ENCODE data around the gene RPS6KA4.
A peak's percentile ranks its signal among the peaks of the same experiment; 100 is the strongest.

Gene RPS6KA4

GRCh38 chr11:64371201-64371600, 12.2 kb downstream of the RPS6KA4 start:
- TF ChIP-seq CTCF (IDR thresholded peaks at IDR 0.05) (no peak), ZFX (IDR thresholded peaks at IDR 0.05; ENCODE audit: borderline replicate concordance) (no peak)
- H3K27ac ChIP-seq, result no peak overlapping the region

GRCh38 chr11:64372021-64372420, 13.1 kb downstream of the RPS6KA4 start:
- TF ChIP-seq ZFX (IDR thresholded peaks at IDR 0.05; ENCODE audit: borderline replicate concordance), result no peak
- H3K27ac ChIP-seq, result peak overlapping the region; percentile 89

GRCh38 chr11:64372802-64373597, 14.0 kb downstream of the RPS6KA4 start:
- H3K27ac ChIP-seq, result peak overlapping the region; percentile 89
- TF ChIP-seq CTCF (IDR thresholded peaks at IDR 0.05) (no peak), ZFX (IDR thresholded peaks at IDR 0.05; ENCODE audit: borderline replicate concordance) (no peak)

- peak overlapping the region; percentile 89 for H3K27ac ChIP-seq
These were observed 14.6 kb downstream of the RPS6KA4 start for GRCh38 chr11:64373598-64373974.

GRCh38 chr11:64376071-64376470, 17.1 kb downstream of the RPS6KA4 start:
- no peak overlapping the region for H3K27ac ChIP-seq
- TF ChIP-seq CTCF (IDR thresholded peaks at IDR 0.05), result no peak
- no peak for TF ChIP-seq ZFX (IDR thresholded peaks at IDR 0.05; ENCODE audit: borderline replicate concordance)

More at GRCh38 chr11:64373598-64373974, 14.6 kb downstream of the RPS6KA4 start:
- TF ChIP-seq ZFX (IDR thresholded peaks at IDR 0.05; ENCODE audit: borderline replicate concordance), result no peak
- TF ChIP-seq CTCF (IDR thresholded peaks at IDR 0.05), result no peak

- H3K27ac ChIP-seq, result peak overlapping the region; percentile 43
- no peak for TF ChIP-seq ZFX (IDR thresholded peaks at IDR 0.05; ENCODE audit: borderline replicate concordance)
- TF ChIP-seq CTCF (IDR thresholded peaks at IDR 0.05), result no peak
These were observed 19.4 kb downstream of the RPS6KA4 start for GRCh38 chr11:64378335-64378880.

- H3K27ac ChIP-seq, result no peak overlapping the region
- TF ChIP-seq ZFX (IDR thresholded peaks at IDR 0.05; ENCODE audit: borderline replicate concordance) (no peak), CTCF (IDR thresholded peaks at IDR 0.05) (no peak)
These were observed 20.2 kb downstream of the RPS6KA4 start for GRCh38 chr11:64379160-64379559.

Measured in 22Rv1 (cell line).